GM12874 (cell line): Measurements from ENCODE around the gene CRIP2.

Source experiments
- CTCF ChIP-seq: IDR thresholded peaks from 2 replicates; pipeline ENCODE4 v1.5.1; 2011; ENCODE audit warnings: low read depth, mild to moderate bottlenecking, control low read depth, low read length, moderate library complexity; ENCODE audit not compliant: insufficient read depth

CRIP2 gene

GRCh38 chr14:105466531-105467248 lies 7.9 kb upstream of the CRIP2 start:
- no peak for TF ChIP-seq CTCF

DNA sequence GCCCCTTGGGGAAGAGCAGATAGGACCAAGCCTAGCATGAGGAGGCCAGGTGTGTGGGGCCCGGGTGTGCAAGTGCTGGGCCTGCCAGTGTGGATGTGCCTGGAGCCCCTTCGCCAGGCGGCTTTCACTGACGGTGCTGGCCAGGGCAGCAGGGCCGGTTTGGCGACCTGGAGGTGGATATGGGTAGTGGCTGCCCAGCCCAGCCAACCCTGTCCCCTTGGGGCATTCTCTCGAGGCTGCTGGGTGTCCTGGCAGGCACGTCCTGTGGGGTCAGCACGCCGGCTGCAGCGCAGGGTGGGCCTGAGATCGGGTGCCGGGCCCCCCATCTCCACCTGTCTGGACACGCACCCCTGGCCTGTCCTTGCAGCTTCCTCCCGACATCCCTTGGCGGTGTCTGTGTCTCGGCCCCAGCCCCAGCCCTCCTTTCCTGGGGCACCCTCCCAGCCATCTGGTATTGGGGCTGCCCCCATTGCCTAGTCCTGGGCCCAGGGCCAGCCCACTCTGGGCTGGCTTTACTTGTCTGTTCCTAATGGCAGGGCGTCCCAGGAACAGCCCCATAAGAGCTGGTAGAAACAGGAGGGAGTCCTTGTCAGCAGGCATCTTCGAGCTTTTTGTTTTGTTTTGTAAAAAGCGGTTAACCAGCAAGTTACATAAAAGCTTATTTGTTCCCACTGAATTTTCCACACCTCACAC lies 7.2 kb upstream of the CRIP2 start:
- TF ChIP-seq CTCF, result no peak

DNA sequence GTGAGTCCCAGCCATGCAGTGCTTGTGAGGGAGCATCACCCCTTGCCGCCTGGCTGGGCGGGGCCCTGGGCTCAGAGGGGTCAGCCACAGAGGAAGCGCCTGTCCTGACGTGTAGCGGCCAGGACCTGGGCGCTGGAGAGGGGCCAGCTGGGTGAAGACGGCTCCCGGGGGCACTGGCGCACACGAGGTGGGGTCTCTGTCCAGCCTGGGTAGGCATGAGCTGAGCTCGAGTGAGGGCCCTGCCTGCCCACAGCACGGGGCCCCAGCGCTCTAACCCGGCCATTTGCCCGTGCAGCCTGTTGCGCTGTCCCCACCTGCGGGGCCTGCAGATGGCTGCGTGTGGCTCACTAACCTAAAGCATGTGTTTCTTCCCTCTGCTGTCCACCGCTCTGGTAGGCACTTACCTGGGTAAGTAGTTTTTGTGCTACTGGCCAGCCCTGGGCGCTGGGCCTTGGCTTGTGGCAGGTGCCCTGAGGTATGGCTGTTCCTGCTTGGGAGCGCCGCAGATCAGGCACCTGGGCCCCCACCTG lies 6.6 kb upstream of the CRIP2 start:
- TF ChIP-seq CTCF, result no peak

DNA sequence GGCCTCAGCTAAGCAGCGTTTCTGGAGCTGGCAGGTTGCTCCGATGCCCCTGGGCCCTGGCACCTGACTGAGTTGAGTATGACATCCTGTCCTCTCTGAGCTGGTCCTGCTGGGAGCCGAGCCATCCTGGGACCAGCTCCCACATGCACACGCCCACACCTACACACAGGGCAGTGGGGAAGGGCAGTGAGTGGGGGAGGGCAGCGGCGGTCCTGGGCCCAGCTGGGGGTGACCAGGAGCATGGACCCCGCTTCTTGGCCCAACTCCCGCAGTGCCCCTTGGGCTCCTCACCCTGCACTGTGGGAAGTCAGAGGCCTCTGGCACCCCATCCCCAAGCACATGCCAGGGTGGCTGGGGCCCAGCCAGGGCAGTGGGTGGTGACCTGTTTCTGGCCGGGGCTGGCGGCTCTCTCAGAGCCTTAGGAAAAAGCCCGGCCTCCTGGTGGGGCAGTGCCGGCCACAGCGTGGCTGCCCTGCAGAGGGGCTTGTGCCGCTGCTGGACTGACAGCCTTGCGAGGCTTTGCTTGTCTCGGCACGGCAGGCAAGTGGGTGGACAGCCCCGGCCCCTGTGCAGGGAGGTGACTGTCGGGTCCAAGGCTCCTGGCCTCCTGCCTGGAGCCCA lies 5.9 kb upstream of the CRIP2 start:
- no peak for TF ChIP-seq CTCF

- no peak for TF ChIP-seq CTCF
Measured at GRCh38 chr14:105469456-105470349, 4.9 kb upstream of the CRIP2 start.

- TF ChIP-seq CTCF, result no peak
Measured at GRCh38 chr14:105470350-105471296, 4.0 kb upstream of the CRIP2 start.
